SK-N-SH treated with all-trans-retinoic acid at 6 μM for 48 hours (cell line): ENCODE data around the gene UBL3.

Experiments used
- ATAC-seq: fragments of 200-7000 bp; cut with Tn5 transposase; 3 replicates; pipeline ENCODE4 v1.9.1; 2020; ENCODE audit warnings: mild to moderate bottlenecking, moderate library complexity
- ARNTL ChIP-seq: fragments of 450-650 bp; formaldehyde crosslinking; IDR thresholded peaks from 2 replicates; pipeline ENCODE4 v1.5.0; 2020; ENCODE audit warnings: low read depth, mild to moderate bottlenecking, moderate library complexity, borderline replicate concordance
- BACH2 ChIP-seq: fragments of 250-450 bp; sonication (Bioruptor Pico); IDR thresholded peaks from 2 replicates; pipeline ENCODE4 v1.9.0; 2021; ENCODE audit warnings: mild to moderate bottlenecking, borderline replicate concordance
- CSDC2 ChIP-seq: fragments of 250-450 bp; sonication (Bioruptor Pico); IDR thresholded peaks from 2 replicates; pipeline ENCODE4 v1.5.0; 2020; ENCODE audit warnings: mild to moderate bottlenecking, moderate library complexity
- ESRRG ChIP-seq: fragments of 250-450 bp; sonication (Bioruptor Pico); IDR thresholded peaks from 2 replicates; pipeline ENCODE4 v1.6.1; 2021; ENCODE audit warnings: mild to moderate bottlenecking
- GLIS3 ChIP-seq: fragments of 250-450 bp; sonication (Bioruptor Pico); IDR thresholded peaks from 2 replicates; pipeline ENCODE4 v1.5.0; 2020; ENCODE audit warnings: mild to moderate bottlenecking, moderate library complexity
- ISL1 ChIP-seq: fragments of 250-450 bp; sonication (Bioruptor Pico); IDR thresholded peaks from 2 replicates; pipeline ENCODE4 v2.1.2; 2022; ENCODE audit warnings: mild to moderate bottlenecking, moderate library complexity
- OSR1 ChIP-seq: fragments of 250-450 bp; sonication (Bioruptor Pico); IDR thresholded peaks from 2 replicates; pipeline ENCODE4 v1.8.0; 2022; ENCODE audit warnings: moderate library complexity, mild to moderate bottlenecking, inconsistent platforms
- PATZ1 ChIP-seq: fragments of 250-450 bp; sonication (Bioruptor Pico); IDR thresholded peaks from 2 replicates; pipeline ENCODE4 v1.8.0; 2020; ENCODE audit warnings: mild to moderate bottlenecking, moderate library complexity, borderline replicate concordance
- POU6F1 ChIP-seq: fragments of 250-450 bp; sonication (Bioruptor Pico); IDR thresholded peaks from 2 replicates; pipeline ENCODE4 v1.8.0; 2021; ENCODE audit warnings: low read depth, mild to moderate bottlenecking, moderate library complexity, borderline replicate concordance
- PPARA ChIP-seq: fragments of 250-450 bp; sonication (Bioruptor Pico); IDR thresholded peaks from 2 replicates; pipeline ENCODE4 v1.5.0; 2020; ENCODE audit warnings: mild to moderate bottlenecking, borderline replicate concordance
- SNAI2 ChIP-seq: fragments of 250-450 bp; sonication (Bioruptor Pico); IDR thresholded peaks from 2 replicates; pipeline ENCODE4 v1.5.0; 2020; ENCODE audit warnings: mild to moderate bottlenecking, moderate library complexity
- TCF4 ChIP-seq: fragments of 250-450 bp; sonication (Bioruptor Pico); IDR thresholded peaks from 2 replicates; pipeline ENCODE4 v1.8.0; 2021; ENCODE audit warnings: mild to moderate bottlenecking, moderate library complexity, borderline replicate concordance
- TOX ChIP-seq: fragments of 250-450 bp; sonication (Bioruptor Pico); IDR thresholded peaks from 2 replicates; pipeline ENCODE4 v1.8.0; 2021; ENCODE audit warnings: mild to moderate bottlenecking, moderate library complexity, borderline replicate concordance
- TSHZ2 ChIP-seq: fragments of 250-450 bp; sonication (Bioruptor Pico); IDR thresholded peaks from 2 replicates; pipeline ENCODE4 v1.5.0; 2020; ENCODE audit warnings: mild to moderate bottlenecking, moderate library complexity
- ZC3H10 ChIP-seq: fragments of 250-450 bp; sonication (Bioruptor Pico); IDR thresholded peaks from 2 replicates; pipeline ENCODE4 v1.5.1; 2021; ENCODE audit warnings: mild to moderate bottlenecking, moderate library complexity
- ZFP3 ChIP-seq: fragments of 250-450 bp; sonication (Bioruptor Pico); IDR thresholded peaks from 2 replicates; pipeline ENCODE4 v1.5.0; 2020; ENCODE audit warnings: mild to moderate bottlenecking, moderate library complexity
- ZNF565 ChIP-seq: fragments of 450-650 bp; formaldehyde crosslinking; conservative IDR thresholded peaks from 2 replicates; pipeline ENCODE4 v1.5.0; 2020; ENCODE audit warnings: low read depth, mild to moderate bottlenecking, moderate library complexity
- ZNF70 ChIP-seq: fragments of 450-650 bp; formaldehyde crosslinking; IDR thresholded peaks from 2 replicates; pipeline ENCODE4 v1.5.0; 2020; ENCODE audit warnings: mild to moderate bottlenecking, moderate library complexity

The UBL3 gene

GRCh38 chr13:29801737-29802305, 48.6 kb downstream of the UBL3 start (continued):
- TF ChIP-seq POU6F1 (CRISPR knock-in tag) (no peak), ZFP3 (no peak), GLIS3 (no peak), ZNF70 (CRISPR knock-in tag) (no peak), TCF4 (CRISPR knock-in tag) (no peak), ARNTL (CRISPR knock-in tag) (no peak), PPARA (CRISPR knock-in tag) (no peak), ESRRG (no peak), BACH2 (CRISPR knock-in tag) (no peak), CSDC2 (no peak)

- TF ChIP-seq ZFP3 (no peak), ZNF70 (CRISPR knock-in tag) (no peak), SNAI2 (CRISPR knock-in tag) (no peak), TOX (CRISPR knock-in tag) (no peak), PPARA (CRISPR knock-in tag) (no peak), BACH2 (CRISPR knock-in tag) (no peak), ISL1 (CRISPR knock-in tag) (no peak), ZC3H10 (CRISPR knock-in tag) (no peak), PATZ1 (CRISPR knock-in tag) (no peak), TSHZ2 (CRISPR knock-in tag) (no peak), ARNTL (CRISPR knock-in tag) (no peak), OSR1 (CRISPR knock-in tag) (no peak), ZNF565 (CRISPR knock-in tag) (no peak)
- TF ChIP-seq, all 23 proteins: peak for 0
- no peak for ATAC-seq
Observed at GRCh38 chr13:29801102-29801501, 49.3 kb downstream of the UBL3 start.

- TF ChIP-seq SNAI2 (CRISPR knock-in tag) (no peak), TCF4 (CRISPR knock-in tag) (no peak), ESRRG (no peak), PPARA (CRISPR knock-in tag) (no peak), POU6F1 (CRISPR knock-in tag) (no peak)
- ATAC-seq, result no peak
Observed at GRCh38 chr13:29800687-29801086, 49.7 kb downstream of the UBL3 start.

- TF ChIP-seq ARNTL (CRISPR knock-in tag) (no peak), BACH2 (CRISPR knock-in tag) (no peak), PATZ1 (CRISPR knock-in tag) (no peak), POU6F1 (CRISPR knock-in tag) (no peak)
- ATAC-seq, result no peak
Observed at GRCh38 chr13:29799041-29799440, 51.4 kb downstream of the UBL3 start.
